ENCODE measurements around the gene TRIM43.
"Not testable (repeated sequence)": the region's sequence is repeated elsewhere in the genome, so short reads cannot be mapped to it uniquely, and the experiment has no call there.

Gene TRIM43

DNA sequence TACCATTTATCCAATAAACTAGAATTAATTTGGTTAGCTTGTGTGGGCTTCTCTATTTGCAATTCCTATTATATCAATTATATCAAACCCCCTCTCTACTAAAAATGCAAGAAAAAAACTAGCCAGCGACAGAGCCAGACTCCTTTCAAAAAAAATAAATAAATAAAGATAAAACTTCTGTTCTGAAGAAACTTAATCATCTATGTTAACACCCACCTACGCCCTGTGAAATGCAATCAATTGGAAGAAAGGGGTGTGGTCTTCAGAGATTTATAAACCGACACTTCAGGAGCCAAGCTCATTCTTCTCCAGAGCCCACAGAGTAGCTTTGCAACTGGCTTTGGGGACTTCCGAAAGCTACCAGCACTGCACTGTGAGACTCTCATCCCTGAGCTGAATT lies at the start of gene TRIM43:
TSS of gene TRIM43 (plus strand) at position 301 of the 400 bp plus-strand sequence. CDS start 2,023 bp downstream, outside the sequence.
- DNase-seq (ENCODE audit: low read depth in 2 of 2) = not testable (repeated sequence)

DNA sequence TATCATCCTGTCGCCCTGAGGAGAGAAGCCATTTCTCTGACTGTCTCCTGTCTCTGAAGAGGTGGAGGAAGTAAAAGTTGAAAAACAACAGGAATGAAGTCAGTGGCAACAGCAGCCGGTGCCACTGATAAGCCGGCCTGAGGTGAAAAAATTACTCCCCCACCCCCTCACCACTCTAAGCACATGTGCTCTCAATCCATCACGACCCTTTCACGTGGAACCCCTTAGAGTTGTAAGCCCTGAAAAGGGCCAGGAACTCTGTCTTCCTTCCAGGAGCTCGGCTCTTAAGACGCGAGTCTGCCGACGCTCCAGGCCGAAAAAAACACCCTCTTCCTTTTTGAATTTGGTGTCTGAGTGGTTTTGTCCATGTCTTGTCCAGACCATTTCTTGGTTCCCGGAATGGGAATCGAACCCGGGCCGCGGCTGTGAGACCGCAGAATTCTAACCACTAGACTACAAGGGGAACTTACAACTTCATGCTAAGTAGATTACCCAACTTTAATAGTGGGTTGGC lies 40.7 kb upstream of the TRIM43 start:
- no peak for DNase-seq (ENCODE audit: low read depth in 2 of 2)

DNA sequence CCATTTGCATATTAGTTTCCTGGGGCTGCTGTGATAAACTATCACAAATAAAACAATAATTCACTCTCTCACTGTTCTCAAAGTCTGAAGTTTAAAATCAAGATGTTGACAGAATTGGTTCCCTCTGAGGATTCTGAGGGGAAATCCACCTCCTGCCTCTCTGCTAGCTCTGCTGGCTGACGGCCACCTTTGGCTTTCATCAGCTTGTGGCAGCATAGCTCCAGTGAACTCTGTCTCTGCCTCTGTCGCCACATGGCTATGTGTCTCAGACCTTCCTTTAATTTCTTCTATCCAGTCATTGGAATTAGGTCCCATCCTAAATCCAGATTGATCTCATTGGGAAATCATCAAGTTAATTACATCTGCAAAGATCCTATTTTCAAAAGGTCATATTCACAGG lies 38.9 kb upstream of the TRIM43 start:
- no peak for DNase-seq (ENCODE audit: low read depth in 2 of 2)

DNA sequence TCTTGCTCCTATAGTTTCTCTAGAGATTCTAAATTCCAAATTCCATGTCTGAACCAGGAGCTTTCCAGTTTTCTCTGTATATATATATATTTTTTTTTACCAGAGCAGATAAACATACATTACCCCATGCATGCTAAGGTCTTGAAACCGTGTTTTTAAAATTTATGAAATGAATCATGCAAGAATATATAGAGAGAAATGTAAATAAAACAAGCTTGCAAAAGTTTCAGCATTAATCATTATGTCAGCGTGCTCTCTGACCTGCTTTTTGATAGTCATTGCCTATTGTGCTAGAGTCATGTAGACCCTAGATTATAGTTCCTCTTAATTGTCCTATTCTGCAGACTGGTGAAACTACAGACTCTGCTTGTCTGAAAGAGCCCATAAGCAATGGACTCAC lies 22.6 kb upstream of the TRIM43 start:
- DNase-seq (ENCODE audit: low read depth in 2 of 2) = no peak

DNA sequence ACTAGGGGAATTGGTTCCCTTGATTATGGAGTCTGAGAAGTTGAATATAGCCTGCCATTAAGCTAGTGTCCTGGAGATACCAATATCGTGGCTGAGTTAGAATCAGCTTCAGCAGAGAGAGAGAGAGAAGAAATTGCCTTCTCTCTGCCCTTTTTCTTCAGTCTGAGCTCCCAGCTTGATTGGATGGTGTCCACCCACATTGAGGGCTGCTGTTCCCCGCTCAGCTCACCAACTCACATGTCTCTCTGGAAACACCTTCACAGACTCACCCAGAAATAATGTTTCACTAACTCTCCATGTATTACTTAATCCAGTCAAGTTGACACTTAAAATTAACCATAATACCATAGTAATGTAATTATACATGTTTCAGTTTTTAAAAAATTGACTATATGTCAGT lies 17.9 kb upstream of the TRIM43 start:
- no peak for DNase-seq (ENCODE audit: low read depth in 2 of 2)

DNA sequence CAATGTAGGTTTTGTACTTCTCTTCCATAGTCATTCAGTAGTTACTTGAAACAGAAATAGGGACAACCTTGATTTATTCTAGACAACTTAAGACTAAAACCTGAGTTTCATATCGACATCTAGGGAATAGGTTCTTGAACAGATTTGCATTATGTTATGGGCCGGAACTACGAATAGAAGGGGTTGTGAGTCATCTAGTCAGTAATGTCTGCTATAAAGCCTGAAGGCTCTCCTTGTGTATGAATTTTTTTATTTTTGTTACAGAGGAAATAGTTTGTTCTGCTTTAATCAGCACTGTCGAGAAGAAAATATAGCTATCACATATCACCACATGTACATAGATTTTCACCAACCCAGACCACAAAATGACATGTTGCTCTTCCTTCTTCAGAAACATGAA lies 17.3 kb upstream of the TRIM43 start:
- DNase-seq (ENCODE audit: low read depth in 2 of 2) = no peak

DNA sequence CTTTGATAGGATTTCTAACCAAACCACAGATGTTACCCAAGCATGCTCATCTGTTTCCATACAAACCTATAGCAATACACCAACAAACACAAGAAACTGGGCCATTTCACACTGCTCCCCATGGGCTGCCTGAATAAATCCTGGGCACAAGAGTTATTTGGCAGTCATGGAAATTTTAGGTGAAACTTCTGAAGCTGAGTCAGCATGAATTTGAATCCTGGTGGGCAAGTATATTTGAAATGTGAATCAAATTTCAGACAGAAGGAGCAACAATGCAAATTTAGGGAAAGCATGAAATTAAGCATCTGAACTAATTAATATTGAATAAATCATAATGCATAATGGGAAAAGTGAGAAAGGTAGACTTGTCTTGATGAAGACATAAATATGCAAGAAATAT lies 15.9 kb upstream of the TRIM43 start:
- DNase-seq (ENCODE audit: low read depth in 2 of 2) = no peak

DNA sequence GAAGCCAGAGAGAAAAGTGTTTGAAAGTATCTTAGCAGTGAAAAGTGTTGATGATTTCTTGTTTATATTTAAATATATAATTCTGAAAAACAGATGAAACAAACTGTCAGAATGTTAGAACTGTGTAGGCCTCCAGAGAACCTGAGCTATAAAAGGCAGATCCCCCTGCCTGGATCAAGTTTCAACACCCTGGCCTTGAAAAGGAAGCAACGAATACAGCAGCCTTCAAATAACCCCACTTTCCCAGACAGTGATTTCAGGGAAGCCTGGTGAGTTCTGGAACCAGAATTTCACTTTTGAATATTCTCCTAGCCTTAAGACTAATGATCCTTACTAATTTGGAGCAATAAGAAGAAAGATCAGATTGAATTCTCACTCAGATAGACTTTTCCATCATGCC lies 13.3 kb upstream of the TRIM43 start:
- no peak for DNase-seq (ENCODE audit: low read depth in 2 of 2)

DNA sequence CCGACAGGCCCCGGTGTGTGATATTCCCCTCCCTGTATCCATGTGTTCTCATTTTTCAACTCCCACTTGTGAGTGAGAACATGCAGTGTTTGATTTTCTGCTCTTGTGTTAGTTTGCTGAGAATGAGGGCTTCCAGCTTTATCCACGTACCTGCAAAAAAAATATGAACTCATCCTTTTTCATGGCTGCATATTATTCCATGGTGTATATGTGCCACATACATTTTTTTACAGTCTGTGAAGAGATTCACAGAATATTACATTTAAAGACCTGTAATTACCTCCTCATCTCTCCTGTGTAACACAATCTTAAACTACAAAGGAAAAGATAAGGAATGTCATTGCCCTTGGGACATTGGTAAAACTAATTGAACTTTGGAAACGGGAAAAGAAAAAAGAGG lies 8.3 kb upstream of the TRIM43 start:
- not testable (repeated sequence) for DNase-seq (ENCODE audit: low read depth in 2 of 2)

DNA sequence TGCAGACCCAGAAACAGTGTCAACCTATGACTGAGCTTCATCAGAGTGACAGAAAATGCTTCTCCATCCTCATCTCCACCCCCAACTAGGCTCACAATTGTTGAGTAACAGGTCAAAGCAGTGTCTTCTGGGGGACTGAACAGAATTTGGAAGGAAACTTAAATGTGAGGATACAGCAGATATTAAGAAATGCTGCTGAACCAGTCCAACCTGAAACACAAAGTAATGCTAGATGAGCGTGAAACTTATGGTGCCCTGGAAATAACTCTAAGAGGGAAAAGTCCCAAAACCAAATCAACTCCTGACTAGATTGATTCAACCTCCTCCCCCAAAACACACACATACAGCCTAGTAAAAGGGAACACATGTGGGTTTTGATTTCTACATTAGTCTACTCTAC lies 7.5 kb upstream of the TRIM43 start:
- DNase-seq (ENCODE audit: low read depth in 2 of 2) = not testable (repeated sequence)

DNA sequence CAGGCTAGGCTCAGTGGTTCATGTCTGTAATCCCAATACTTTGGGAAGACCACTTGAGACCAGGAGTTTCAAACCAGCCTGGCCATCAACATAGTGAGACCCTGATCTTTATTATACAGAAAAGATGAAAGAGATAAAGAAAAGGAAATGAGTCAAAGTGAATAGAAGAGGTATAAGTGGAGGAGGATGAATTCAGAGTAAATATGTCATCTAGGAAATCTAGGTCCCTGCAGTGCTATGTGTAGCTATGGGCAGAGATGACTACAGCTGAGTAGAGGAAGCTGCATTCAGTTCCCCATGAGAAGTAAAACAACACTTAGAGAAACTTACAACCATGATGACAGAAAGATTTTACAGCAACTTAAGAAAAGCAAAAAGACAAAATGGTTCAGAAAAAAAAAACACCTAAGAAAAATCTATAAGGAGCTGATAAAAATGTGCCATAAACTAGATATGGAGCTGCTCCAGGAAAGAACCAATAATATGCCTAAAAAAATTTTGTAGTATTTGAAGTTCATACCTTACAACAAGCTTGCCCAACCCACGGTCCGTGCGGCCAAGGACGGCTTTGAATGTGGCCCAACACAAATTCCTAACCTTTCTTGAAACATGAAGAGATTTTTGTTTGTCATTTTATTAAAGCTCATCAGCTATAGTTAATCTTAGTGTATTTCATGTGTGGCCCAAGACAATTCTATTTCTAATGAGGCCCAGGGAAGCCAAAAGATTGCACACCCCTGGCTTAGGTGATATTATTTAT lies 1.8 kb upstream of the TRIM43 start:
- not testable (repeated sequence) for DNase-seq (ENCODE audit: low read depth in 2 of 2)

DNA sequence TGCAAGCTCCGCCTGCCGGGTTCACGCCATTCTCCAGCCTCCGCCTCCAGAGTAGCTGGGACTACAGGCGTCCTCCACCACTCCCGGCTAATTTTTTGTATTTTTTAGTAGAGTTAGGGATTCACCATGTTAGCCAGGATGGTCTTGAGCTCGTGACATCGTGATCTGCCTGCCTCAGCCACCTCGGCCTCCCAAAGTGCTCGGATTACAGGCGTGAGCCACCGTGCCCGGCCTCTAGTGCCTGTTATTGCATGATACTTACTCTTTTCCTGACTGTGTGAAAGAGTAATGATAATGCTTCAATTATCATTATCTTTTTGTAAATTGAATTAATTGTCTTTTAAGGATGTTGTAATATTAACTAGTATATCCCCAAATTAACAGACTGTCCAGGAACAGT lies 1.2 kb downstream of the TRIM43 start:
- DNase-seq (ENCODE audit: low read depth in 2 of 2) = not testable (repeated sequence)

DNA sequence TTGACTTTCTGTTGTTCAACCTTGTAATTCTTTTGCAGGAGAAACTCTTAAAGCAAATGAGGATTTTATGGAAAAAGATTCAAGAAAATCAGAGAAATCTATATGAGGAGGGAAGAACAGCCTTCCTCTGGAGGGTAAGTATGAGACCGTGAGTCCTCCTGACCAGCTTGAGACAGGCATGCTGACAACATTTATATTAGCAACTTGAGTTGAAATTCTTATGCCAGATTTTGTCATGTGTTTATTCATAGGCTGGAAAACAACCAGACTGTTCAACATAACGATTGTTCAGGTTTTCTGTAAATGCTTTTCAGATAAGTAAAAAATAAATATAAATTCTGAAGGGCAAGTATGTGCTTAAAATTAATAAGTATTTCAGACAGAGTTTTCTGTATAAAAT lies 3.2 kb downstream of the TRIM43 start:
- not testable (repeated sequence) for DNase-seq (ENCODE audit: low read depth in 2 of 2)

DNA sequence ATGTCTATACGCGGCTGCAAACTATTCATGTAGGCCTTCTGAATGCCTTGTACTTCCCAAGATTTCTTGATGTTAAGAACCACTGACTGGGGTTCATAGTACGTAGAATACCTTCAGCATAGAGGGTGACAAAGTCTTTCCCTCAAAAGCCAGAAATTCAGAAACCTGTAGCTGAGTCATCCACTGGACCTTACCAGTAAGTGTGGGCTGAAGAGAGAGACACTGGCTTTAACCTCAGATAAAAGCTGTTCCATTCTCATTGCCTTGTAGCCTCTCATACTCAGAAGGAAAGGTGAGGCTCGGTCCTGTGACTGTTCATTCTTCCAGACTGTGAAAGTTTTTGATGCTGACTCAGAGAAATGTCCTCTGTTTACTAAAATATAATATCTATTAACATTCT lies 9.5 kb downstream of the TRIM43 start:
- not testable (repeated sequence) for DNase-seq (ENCODE audit: low read depth in 2 of 2)

DNA sequence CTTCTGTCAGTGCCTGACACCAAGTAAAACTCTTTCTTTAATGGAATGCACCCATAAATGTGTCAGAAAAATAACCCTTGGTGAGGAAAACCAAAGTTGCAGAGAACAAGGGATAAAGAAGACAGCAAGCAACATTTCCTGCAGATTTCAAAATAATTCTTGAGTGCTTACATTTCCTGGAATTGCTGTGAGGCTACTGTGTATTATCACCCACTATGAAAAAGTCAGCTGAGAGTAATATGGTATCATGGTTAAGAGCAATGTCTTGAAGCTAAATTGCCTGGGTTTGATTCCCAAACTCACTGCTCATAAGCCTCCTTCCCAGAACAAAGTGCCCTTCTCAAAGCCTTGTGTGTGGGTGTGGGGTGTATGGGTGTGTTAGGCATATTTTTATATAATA lies 10.3 kb downstream of the TRIM43 start:
- DNase-seq (ENCODE audit: low read depth in 2 of 2) = not testable (repeated sequence)

DNA sequence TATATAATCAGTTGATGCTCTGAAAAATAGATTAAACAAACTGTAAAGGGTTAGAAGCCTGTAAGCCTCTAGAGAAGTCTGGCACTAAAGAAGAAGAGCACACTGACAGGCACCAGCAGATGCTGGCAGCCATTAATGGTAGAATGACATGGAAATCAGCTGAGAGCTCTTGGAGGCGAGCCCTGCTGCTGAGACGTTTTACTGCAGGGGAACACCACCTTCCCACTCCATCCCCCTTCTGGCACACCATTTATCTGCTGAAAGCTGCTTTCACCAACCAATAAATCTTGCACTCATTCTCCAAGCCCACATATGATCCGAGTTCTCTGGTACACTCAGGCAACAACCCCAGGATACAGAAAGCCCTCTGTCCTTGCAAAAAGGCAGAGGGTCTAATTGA lies 16.6 kb downstream of the TRIM43 start:
- not testable (repeated sequence) for DNase-seq (ENCODE audit: low read depth in 2 of 2)

DNA sequence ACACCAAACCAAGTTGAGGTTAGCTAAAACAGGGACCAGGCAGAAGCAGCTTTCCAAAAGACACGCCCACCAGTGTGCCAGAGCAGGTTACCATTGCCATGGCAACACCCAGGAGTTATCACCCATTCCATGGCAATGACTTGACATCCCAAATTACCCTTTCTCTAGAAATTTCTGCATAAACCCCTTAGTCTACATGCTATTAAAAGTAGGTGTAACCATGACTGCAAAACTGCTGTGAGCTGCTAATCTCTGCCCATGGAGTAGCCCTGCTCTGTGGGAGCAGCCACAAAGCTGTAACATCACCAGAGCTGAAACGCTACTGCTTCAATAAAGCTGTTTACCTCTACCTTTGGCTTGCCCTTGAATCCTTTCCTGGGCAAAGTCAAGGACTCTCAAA lies 18.0 kb downstream of the TRIM43 start:
- not testable (repeated sequence) for DNase-seq (ENCODE audit: low read depth in 2 of 2)

DNA sequence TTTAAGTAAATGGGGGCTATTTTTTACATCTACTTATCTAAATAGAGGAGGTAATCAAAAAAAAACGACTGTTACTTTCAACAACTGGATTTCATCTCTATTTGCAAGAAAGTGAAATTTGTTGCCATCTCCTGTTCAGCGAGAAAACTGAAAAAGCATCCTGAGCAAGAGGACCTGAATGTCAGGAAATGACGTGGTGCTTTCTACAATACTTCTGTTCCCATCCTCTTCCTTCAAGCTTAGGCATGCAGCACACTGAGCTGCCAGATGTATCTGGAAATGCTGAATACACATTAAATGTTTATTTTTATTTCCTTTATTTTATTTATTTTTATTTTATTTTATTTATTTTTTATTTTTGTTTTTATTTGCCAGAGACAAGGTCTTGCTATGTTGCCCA lies 21.2 kb downstream of the TRIM43 start:
- not testable (repeated sequence) for DNase-seq (ENCODE audit: low read depth in 2 of 2)

DNA sequence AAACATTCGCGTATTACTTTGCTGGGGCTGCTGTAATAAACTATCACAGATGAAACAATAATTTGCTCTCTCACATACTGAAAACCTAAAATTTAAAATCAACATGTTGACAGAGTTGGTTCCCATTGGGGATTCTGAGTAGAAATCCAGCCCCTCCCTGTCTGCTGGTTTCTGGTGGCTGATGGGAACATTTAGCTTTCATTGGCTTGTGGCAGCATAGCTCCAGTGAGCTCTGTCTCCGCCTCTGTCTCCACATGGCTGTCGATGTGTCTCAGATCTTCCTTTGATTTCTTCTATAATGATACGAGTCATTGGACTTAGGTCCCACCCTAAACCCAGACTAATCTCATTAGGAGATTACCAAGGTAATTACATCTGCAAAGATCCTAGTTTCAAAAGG lies 30.9 kb downstream of the TRIM43 start:
- DNase-seq (ENCODE audit: low read depth in 2 of 2) = not testable (repeated sequence)

DNA sequence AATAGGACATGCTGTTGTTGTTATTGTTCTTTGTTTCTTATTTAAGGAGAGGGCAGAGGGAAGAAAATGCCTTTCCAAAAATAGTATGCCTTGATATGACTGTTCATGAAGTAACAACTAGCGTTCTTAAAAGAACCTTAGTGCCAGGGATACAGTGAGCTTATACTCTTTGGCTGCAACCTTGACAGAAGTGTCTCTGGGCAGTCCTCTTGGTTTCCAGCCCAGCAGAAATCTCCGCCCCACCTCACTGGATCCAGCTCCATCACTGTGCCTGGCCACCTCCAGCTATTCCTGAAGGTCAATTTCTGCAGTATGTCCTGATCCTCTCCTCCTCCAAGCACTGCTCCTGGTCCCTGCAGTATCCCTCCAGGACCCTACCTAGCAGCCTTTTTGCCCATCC lies 39.2 kb downstream of the TRIM43 start:
- not testable (repeated sequence) for DNase-seq (ENCODE audit: low read depth in 2 of 2)

DNA sequence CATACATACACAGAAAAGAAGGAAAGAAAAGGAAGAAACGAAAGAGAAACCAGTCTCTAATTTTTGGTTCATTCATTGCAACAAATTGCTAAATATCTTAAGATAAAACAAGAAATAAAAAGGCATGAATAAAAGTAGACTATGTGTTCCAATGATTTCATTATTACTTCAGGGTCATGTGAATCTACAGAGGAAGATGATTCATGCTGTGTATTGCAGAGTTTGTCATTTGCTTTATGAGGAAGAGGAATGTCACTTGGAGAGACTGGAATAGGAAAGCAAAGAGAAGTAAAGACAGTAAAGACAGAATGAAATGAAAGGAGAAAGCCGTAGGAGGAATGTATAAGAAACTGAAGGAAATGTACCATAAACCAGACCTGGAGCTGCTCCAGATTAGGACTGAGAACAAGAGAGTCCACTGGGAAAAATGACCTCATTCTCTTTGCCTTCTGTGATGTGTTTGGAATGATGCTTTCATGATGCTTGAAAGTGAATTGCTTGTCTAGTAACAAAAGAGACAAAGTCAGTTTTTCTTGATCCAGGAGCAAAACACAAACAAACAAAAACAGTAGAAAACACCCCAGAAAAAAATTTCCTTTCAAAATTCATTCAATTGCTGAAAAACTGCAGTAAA lies 41.9 kb downstream of the TRIM43 start:
- DNase-seq (ENCODE audit: low read depth in 2 of 2) = not testable (repeated sequence)

DNA sequence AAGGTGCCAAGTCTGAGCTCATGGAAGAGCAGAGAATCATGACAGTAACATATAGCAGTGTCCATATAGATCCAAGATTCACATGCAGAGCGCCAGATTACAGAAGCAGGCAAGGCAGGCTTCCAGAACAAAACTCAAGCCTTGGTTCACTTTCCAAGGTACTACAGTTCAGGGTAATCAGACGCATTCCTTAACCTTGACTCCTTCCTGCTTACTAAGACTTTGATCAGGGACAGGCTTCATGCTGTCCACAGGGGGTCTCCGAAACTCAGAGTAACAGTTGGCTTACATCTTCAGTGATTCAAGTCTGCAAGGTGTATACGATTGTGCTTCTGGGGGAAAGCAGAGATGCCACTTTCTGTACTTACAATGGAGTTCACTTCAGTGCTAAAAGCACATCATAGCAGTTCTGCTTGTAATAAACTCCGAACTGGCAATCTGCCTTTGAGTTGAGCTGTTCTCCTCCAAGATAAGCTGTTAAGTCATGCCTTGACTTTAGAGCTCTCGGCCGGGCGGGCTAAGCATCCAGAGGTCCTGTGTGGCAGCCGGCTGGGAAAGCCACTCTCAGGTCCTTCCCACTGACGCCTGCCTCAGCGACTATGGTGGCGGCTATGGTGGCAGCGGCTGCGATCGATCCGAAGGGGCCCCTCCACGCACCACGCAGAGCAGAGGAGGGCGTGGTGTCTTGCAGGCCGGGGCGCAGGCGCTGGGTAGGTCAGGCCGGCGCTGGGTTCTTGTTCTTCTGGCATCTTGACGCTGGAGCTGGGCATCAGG lies 48.9 kb downstream of the TRIM43 start:
- DNase-seq (ENCODE audit: low read depth in 2 of 2) = not testable (repeated sequence)

DNA sequence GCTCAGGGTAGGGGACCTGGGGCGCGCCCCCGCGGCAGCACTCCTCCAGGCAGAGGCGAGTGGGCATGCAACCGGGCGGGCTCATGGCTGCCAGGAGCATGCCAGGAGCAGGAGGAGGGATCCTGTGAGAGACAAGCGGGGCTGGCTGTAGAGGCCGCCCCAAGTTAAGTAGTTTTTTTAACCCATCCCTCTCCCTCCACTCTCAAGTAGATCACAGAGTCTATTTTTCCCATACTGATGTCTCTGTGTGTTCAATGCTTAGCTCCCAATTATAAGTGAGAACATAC lies 49.4 kb downstream of the TRIM43 start:
- not testable (repeated sequence) for DNase-seq (ENCODE audit: low read depth in 2 of 2)
